GM21619 (cell line): ENCODE results near the gene TACO1.

Experiments
- ATAC-seq: cut with Tn5 transposase; IDR thresholded peaks from one replicate; pipeline ENCODE4 v1.9.1; 2021; ENCODE audit not compliant: unreplicated experiment

The TACO1 gene

GRCh38 chr17:63600569-63601438 lies at the start of gene TACO1:
Gene TACO1 (plus strand): TSS chr17:63600895. CDS start chr17:63601084, 189 bp downstream.
- peak; percentile 94 for ATAC-seq

DNA sequence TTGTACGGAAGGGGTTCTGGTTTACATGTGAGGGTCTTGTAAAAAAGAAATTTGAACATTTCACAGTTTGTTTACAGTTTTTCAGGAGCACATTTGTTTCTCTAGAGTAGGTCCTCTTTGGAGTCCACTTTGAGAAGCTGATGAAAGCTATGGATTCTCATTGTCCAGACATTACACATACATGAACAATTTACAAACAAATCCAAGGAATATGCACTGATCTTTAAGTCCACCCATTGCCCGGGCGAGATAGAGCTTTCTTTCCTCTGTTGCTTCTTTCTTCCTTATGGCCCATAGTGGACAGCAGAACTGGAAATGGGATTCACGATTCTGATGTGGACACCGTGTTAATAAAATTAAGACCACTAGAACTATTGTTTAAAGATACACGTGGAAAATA lies 48.5 kb upstream of the TACO1 start:
- ATAC-seq = no peak

DNA sequence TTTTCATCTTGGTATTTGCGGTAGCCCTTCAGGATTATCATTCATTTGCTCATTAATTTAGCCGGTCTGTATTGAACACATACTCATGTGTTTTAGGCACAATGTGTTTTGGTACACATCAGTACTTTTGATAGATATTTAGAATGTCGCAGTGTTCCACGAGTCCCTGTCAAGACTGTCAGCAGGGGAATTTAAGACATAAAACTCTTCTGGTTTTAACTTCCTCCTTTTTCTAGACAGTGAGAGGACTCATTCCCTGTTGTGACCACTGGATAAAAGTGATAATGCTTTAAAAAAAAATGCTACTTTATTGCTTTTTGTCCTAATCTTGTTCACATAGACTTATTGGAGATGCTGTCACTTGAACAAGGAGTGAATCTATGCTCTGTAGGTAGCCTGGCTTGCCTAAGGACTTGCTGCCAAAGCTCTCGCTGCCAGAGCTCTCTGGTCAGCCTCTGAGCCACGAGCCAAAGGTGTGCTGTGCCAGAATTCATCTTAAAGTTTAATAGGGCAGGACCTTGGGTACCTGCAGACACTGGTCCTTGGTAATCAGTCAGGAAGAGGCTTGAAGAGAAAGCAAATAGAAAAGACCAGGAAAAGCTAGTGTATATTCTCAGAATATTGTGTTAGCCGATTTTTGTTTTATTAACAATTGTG lies 45.1 kb upstream of the TACO1 start:
- no peak for ATAC-seq

DNA sequence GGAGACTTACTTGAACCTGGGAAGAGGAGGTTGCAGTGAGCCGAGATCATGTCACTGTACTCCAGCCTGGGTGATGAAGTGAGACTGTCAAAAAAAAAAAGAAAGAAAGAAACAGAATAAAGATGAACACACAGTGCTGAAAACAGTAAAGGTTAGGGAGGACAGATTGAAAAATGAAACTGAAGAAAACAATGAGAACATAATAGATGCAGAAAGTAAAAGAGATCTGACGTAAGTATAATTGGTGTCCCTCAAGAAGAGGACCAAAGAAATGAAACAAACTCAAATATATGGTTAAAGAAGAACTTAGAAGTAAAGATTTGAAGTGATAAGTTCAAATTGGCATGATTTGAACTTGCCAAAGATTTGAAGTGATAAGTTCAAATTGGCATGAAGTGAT lies 43.3 kb upstream of the TACO1 start:
- ATAC-seq = no peak

DNA sequence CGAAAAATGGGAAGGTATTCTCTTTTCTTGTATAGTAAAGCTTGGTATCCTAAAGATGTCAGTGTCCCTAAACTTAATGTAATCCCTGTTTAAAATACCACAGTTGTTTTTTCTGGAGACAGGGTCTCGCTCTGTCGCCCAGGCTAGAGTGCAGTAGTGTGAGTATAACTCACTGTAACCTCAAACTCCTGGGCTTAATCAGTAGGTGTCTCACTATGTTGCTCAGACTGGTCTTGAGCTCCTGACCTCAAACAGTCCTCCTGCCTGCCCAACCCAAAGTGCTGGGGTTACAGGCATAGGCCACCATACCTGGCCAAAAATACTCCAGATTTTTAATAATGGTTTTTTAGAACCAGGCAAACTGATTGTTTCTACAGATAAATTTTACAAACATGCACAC lies 42.3 kb upstream of the TACO1 start:
- no peak for ATAC-seq

GRCh38 chr17:63561819-63562218 lies 38.9 kb upstream of the TACO1 start:
- no peak for ATAC-seq

- no peak for ATAC-seq
Measured at GRCh38 chr17:63563339-63563738, 37.4 kb upstream of the TACO1 start.

GRCh38 chr17:63564562-63564961 lies 36.1 kb upstream of the TACO1 start:
- no peak for ATAC-seq

- no peak for ATAC-seq
Measured at GRCh38 chr17:63567229-63567628, 33.5 kb upstream of the TACO1 start.

GRCh38 chr17:63568563-63568962 lies 32.1 kb upstream of the TACO1 start:
- ATAC-seq = no peak

GRCh38 chr17:63571632-63572310 lies 28.9 kb upstream of the TACO1 start:
- ATAC-seq = no peak

DNA sequence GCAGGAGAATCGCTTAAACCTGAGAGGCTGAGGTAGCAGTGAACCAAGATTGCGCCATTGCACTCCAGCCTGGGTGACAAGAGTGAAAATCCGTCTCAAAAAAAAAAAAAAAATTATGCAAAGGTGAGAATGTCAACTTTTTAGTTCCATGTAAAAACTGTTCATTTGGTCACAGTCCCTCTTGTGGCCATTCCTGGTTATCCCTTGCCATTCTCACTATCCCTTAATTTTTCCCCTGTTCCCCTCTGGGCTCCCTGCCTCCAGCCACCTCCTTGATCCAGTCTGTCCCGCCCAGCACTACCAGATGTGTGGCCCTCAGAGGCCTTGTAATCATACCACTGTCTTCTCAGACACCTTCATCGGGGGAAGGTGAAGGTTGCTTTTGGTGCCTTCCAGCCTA lies 27.1 kb upstream of the TACO1 start:
- ATAC-seq = no peak

DNA sequence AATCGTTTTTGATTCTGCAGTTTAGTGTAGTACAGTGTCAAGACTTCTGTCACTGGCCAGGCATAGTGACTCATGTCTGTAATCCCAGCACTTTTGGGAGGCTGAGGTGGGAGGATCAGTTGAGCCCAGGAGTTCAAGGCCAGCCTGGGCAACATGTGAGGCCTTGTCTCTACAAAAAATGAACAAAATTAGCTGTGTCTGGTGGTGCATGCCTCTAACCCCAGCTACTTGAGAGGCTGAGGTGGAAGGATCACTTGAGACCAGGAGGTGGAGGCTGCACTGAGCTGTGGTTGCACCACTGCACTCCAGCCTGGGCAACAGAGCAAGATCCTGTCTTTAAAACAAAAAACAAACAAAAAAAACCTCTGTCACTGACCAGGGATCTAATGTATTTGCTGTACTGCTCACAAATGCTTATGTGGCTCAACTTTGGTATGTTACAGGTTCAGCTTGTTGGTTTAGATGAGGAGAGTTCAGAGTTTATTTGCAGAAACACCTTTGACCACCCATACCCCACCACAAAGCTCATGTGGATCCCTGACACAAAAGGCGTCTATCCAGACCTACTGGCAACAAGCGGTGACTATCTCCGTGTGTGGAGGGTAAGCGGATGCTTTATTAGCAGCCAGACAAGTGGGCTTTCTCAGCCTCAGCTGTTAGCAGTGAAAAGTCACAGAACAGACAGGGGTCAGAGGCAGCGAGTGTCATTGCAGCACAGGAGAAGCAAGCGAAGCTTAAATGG lies 22.5 kb upstream of the TACO1 start:
- ATAC-seq = no peak

DNA sequence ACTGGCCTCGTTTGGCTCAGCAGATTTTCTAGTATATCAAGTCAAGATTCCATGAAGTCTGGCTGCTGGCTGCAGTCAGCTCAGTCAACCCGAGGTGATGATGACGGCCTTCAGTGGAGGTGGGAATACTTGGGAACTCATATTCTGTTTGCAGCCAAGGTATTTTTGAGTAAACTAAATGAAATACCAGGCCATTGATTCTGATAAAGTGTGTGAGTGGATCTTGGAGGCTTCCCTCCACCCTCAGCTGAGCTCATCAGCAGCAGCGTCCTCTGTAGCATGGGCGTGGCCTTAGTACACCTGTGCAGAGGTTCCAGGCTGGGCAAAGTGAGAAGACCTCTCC lies 22.0 kb upstream of the TACO1 start:
- no peak for ATAC-seq

DNA sequence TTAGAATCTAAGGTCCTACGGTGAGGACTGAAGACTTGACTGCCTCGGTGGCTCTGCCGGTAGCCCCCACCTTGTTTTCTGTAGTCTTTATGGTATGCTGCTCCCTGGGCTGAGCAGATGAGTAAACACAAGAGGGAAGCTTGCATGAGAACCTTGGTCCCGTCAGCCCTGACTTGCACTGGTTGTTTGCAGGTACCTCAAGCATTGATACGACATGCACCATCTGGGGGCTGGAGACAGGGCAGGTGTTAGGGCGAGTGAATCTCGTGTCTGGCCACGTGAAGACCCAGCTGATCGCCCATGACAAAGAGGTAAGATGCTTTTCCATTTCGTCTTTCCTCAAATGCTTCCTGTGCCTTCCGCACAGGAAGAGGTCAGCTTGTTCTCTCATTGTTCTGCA lies 21.1 kb upstream of the TACO1 start:
- ATAC-seq = no peak

DNA sequence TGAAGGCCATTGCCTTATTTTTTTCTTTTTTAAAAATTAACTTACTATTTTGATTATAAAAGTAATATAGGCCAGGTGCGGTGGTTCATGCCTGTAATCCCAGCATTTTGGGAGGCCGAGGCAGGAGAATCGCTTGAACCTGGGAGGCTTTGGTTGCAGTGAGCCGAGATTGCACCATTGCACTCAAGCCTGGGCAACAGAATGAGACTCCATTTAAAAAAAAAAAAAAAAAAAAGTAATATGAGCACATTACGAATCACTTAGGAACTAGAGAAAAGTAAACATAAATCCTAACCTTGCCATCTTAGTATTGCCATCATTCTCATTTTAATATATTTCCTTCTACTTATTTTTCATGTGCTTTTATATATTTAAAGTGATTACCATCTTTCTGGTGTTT lies 12.9 kb upstream of the TACO1 start:
- no peak for ATAC-seq

DNA sequence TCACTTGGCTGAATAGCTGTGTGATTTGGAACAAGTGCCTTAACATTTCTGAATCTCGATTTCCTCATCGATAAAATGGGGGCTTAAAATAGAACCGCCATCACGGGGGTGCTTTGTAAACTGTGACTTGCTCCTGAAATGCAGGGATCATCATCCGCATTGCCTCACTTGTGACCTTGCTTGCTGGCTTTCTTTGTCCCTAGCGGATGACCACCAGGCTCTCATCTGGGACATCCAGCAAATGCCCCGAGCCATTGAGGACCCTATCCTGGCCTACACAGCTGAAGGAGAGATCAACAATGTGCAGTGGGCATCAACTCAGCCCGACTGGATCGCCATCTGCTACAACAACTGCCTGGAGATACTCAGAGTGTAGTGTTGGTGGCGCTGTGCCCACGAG lies 11.9 kb upstream of the TACO1 start:
- ATAC-seq = no peak

- no peak for ATAC-seq
Measured at GRCh38 chr17:63589646-63590045, 11.0 kb upstream of the TACO1 start.

GRCh38 chr17:63592797-63593196 lies 7.9 kb upstream of the TACO1 start:
- ATAC-seq = no peak

- ATAC-seq = no peak
Measured at GRCh38 chr17:63595132-63595531, 5.6 kb upstream of the TACO1 start.

DNA sequence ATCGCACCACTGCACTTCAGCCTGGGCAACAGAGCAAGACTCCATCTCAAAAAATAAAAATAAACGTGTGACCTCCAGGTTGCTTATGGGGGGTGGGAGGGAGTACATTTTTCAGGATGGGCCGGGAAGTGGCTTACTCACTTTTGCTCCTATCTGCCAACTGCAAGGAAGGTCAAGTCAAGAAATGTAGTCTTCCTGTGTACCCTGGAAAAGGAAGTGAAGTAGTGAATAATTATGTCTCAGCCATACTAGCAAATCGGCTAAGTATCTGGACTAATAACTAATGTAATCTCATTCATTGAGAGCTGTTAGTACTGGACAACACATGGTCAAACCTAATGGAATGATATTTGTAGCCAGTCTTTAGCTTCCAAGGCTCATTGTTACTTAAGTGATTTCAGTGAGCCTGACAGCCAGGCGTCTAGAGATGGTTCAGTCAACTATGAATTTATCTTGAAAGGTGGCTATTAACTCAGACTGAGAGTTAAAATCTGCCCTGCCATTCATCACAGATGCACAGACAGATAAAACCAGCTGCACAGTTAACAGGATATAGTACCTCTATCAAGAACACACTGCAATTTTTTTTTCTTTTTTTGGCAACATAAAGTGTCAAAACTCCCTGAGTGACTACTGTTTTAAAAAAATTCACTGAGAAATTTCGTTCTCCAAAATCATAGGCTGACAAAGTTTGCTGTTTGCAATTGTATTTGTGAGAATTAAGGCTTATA lies 3.7 kb upstream of the TACO1 start:
- ATAC-seq = no peak
